ENCODE results near the gene CLSTN3.

DNA sequence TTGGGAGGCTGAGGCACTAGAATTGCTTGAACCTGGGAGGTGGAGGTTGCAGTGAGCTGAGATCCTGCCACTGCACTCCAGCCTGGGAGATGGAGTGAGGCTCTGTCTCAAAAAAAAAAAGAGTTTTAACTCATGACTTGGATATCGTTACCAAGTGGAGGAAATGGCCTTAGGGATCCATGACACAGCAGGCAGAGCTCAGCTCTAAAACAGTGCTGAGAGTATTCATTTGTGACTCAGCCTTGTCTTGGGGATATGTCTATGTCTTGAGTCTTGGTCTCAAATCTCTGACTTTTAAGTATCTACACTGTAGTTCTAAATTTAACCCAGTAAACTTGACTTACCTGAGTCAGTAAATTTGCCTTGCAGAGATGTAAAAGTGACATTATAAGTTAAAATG is 50.5 kb downstream of the CLSTN3 start:
- TF ChIP-seq, protein P1, sequence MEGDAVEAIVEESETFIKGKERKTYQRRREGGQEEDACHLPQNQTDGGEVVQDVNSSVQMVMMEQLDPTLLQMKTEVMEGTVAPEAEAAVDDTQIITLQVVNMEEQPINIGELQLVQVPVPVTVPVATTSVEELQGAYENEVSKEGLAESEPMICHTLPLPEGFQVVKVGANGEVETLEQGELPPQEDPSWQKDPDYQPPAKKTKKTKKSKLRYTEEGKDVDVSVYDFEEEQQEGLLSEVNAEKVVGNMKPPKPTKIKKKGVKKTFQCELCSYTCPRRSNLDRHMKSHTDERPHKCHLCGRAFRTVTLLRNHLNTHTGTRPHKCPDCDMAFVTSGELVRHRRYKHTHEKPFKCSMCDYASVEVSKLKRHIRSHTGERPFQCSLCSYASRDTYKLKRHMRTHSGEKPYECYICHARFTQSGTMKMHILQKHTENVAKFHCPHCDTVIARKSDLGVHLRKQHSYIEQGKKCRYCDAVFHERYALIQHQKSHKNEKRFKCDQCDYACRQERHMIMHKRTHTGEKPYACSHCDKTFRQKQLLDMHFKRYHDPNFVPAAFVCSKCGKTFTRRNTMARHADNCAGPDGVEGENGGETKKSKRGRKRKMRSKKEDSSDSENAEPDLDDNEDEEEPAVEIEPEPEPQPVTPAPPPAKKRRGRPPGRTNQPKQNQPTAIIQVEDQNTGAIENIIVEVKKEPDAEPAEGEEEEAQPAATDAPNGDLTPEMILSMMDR (IDR thresholded peaks at IDR 0.05; ENCODE audit: control extremely low read depth in 1 of 3, insufficient read depth in 1 of 3, low read depth in 1 of 3, low read length in 3 of 3): no peak
- TF ChIP-seq, protein P2, sequence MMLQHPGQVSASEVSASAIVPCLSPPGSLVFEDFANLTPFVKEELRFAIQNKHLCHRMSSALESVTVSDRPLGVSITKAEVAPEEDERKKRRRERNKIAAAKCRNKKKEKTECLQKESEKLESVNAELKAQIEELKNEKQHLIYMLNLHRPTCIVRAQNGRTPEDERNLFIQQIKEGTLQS (IDR thresholded peaks at IDR 0.05; ENCODE audit: insufficient read depth, low read depth, low read length): no peak
- TF ChIP-seq, protein P3, sequence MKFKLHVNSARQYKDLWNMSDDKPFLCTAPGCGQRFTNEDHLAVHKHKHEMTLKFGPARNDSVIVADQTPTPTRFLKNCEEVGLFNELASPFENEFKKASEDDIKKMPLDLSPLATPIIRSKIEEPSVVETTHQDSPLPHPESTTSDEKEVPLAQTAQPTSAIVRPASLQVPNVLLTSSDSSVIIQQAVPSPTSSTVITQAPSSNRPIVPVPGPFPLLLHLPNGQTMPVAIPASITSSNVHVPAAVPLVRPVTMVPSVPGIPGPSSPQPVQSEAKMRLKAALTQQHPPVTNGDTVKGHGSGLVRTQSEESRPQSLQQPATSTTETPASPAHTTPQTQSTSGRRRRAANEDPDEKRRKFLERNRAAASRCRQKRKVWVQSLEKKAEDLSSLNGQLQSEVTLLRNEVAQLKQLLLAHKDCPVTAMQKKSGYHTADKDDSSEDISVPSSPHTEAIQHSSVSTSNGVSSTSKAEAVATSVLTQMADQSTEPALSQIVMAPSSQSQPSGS (IDR thresholded peaks at IDR 0.05; ENCODE audit: low read length): no peak
- TF ChIP-seq, protein P4, sequence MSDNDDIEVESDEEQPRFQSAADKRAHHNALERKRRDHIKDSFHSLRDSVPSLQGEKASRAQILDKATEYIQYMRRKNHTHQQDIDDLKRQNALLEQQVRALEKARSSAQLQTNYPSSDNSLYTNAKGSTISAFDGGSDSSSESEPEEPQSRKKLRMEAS (IDR thresholded peaks at IDR 0.05): no peak
- no peak for TF ChIP-seq EP300 (IDR thresholded peaks at IDR 0.05; ENCODE audit: borderline replicate concordance in 1 of 2, low read depth in 2 of 2, low read length in 2 of 2)
- TF ChIP-seq BRCA1 (IDR thresholded peaks at IDR 0.05; ENCODE audit: low read depth, low read length): no peak
